Measurements from ENCODE around the gene PPP1CB. TPM values are rescaled to one million over a fixed set of nuclear protein-coding genes. Genes with fewer than 3 reads are reported as not detected.

Gene PPP1CB
- total RNA-seq, 2 donors from 2014 or later: 207 to 227 TPM

DNA sequence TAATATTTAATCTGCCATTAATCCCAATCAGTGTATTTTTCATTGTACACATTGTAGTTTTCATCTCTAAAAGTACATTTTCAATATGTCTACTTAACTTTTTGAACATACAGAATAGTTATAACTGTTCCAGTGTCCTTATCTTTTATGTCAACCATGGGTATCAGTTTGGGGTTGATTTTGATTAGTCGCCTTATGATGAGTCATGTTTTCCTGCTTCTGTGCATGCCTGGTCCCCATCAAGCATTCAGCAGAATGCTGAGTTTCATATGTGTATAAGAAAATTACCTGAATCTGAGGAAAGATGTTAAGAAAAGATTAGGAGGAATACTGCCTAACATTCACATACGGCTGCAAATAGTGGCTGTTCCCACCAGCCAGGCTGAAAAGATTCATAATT is 76.8 kb downstream of the PPP1CB start:
- Mint-ChIP-seq H3K36me3 (ENCODE audit: low read depth) (no peaks in the 10 kb centered on the region), H3K4me1 (no peaks in the 10 kb centered on the region), H3K27me3 (no peaks in the 10 kb centered on the region), H3K4me3 (no peak overlapping the region), H3K27ac (no peak overlapping the region), H3K9me3 (no peaks in the 10 kb centered on the region)
- no peak for ATAC-seq (replicated peaks)

DNA sequence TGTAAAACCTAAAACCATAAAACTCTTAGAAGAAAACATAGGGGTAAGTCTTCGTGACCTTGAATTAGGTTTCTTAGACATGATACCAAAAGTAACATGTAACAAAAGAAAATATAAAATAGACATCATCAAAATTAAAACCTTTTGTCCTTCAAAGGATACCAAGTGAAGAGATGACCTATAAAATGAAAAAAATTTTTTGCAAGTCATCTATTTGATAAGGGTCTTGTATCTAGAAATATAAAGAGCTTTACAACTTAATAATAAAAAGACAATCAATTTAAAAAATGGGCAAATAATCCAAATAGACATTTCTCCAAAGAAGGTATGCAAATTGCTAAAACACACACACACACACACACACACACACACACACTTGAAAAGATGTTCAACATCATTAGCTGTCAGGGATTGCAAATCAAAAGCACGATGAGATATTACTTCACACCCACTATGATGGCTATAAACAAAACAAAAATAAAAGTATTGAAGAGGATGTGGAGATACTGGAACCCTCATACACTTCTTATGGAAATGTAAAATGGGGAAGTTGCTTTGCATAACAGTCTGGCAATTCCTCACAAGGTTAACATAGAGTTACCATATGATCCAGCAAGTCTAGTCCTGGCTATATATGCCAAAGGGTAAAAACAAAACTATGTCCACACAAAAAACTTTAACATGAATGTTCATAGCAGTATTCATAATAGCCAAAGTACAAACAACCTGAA is 82.3 kb downstream of the PPP1CB start:
- no peaks in the 10 kb centered on the region for H3K36me3 Mint-ChIP-seq (ENCODE audit: low read depth)
- no peak for ATAC-seq (replicated peaks)

DNA sequence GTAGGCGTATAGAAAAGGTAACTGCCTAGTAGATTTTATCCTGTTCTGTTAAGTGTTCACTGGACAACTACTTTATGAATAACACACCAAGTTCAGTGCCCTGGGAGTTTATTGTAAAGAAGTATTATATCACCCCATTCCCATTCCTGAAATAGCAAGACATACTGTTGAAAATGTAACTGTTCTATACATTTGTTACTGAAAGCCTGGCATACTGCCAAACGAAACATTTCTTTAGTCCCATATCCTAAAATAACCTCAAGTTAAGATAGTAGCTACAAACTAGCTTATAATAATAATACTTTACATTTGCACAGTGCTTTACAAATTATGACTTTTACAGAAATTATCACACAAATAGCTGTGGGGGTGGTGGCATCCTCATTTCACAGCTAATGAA is 84.2 kb downstream of the PPP1CB start:
- H3K27me3 Mint-ChIP-seq: no peaks in the 10 kb centered on the region
- ATAC-seq (replicated peaks): no peak
- H3K4me3 Mint-ChIP-seq: no peak overlapping the region
- no peaks in the 10 kb centered on the region for H3K36me3 Mint-ChIP-seq (ENCODE audit: low read depth)
- no peak overlapping the region for H3K27ac Mint-ChIP-seq
- H3K9me3 Mint-ChIP-seq: no peaks in the 10 kb centered on the region
- no peaks in the 10 kb centered on the region for H3K4me1 Mint-ChIP-seq

More for the DNA sequence above, 82.3 kb downstream of the PPP1CB start:
- Mint-ChIP-seq H3K4me3 (no peak overlapping the region), H3K27me3 (no peaks in the 10 kb centered on the region), H3K9me3 (no peaks in the 10 kb centered on the region), H3K27ac (no peak overlapping the region), H3K4me1 (no peaks in the 10 kb centered on the region)

DNA sequence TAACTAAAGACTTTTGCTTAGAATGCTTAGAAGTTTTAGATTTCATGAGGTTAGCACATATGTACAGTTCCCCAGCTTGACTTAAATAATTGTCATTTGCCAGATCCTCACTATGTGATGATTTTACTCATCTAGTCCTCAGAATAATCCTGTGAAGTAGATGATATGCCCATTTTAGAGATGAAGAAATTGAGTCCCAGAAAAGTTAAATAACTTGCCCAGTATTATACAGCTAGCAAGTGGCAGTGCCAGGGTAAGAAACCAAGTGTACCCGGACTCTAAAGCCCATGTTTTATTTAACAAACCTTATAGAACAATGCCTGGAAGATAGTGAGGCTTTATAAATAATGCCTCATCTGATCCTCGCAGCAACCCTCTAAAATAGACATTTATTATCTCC is 87.3 kb downstream of the PPP1CB start:
- Mint-ChIP-seq H3K9me3 (no peaks in the 10 kb centered on the region), H3K4me1 (no peaks in the 10 kb centered on the region), H3K4me3 (no peak overlapping the region), H3K27me3 (no peaks in the 10 kb centered on the region), H3K27ac (no peak overlapping the region), H3K36me3 (ENCODE audit: low read depth) (no peaks in the 10 kb centered on the region)
- ATAC-seq (replicated peaks): no peak

DNA sequence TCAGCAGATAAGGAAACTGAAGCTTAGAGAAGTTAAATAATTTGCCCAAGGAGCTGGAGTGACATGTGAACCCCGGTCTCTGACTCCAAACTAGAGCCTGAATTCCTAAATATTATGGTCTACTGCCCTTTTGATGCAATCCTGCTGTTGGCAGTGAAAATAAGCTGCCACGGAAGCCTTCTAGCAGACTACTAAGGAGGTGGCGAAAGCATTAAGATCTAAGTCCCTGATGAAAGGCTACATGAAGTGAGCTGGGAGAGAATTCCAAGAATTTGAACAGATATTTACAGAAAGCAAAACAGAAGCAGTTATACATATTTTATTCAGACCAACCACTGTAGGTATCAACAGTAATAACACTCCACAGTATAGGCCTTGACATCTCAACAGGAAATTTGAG is 90.4 kb downstream of the PPP1CB start:
- no peaks in the 10 kb centered on the region for H3K27me3 Mint-ChIP-seq
- H3K4me1 Mint-ChIP-seq: no peaks in the 10 kb centered on the region
- peaks cover 4% of the 10 kb centered on the region for H3K36me3 Mint-ChIP-seq (ENCODE audit: low read depth)
- no peak overlapping the region for H3K4me3 Mint-ChIP-seq
- ATAC-seq (replicated peaks): no peak
- H3K9me3 Mint-ChIP-seq: no peaks in the 10 kb centered on the region
- H3K27ac Mint-ChIP-seq: no peak overlapping the region

Other genes with a start within 250 kb of the PPP1CB start
- 1 to 10 TPM; 2.1 to 3.3 TPM for gene SPDYA, start 59.0 kb downstream of the PPP1CB start, total RNA-seq
- 10 to 100 TPM; 14.7 to 20.0 TPM for gene TRMT61B, start 118.5 kb downstream of the PPP1CB start, total RNA-seq
- gene WDR43, start 142.8 kb downstream of the PPP1CB start, total RNA-seq: 100 to 1,000 TPM in 1 of 2 donors, 10 to 100 TPM in 1; 63.7 to 146 TPM
- gene TOGARAM2, start 229.5 kb downstream of the PPP1CB start, total RNA-seq: 1 to 10 TPM; 3.0 to 4.3 TPM

Measured in activated T-helper 17 cell treated with anti-CD3 and anti-CD28 coated beads, Interleukin-2, amount 50 U/mL, for 72 hours (primary cell).